Glutamatergic neuron (in vitro differentiated cells): Measurements from ENCODE around the gene ATP5MG. TPM values are rescaled to one million over a fixed set of nuclear protein-coding genes. Genes with fewer than 3 reads are reported as not detected.
A peak's percentile ranks its signal among the peaks of the same experiment; 100 is the strongest.

Experiments
- DNase-seq: peaks from one replicate; pipeline ENCODE4 v3.0.0; 2022
- H3K27ac Mint-ChIP-seq: one replicate; pipeline ENCODE4 v1.8.0; 2020; ENCODE audit warnings: mild to moderate bottlenecking, mixed read lengths, inconsistent platforms; ENCODE audit not compliant: unreplicated experiment
- H3K27me3 Mint-ChIP-seq: one replicate; pipeline ENCODE4 v1.8.0; 2020; ENCODE audit warnings: mild to moderate bottlenecking, moderate library complexity, mixed read lengths, inconsistent platforms; ENCODE audit not compliant: unreplicated experiment
- H3K36me3 Mint-ChIP-seq: one replicate; pipeline ENCODE4 v1.8.0; 2020; ENCODE audit warnings: mild to moderate bottlenecking, mixed read lengths, inconsistent platforms; ENCODE audit not compliant: unreplicated experiment
- H3K4me1 Mint-ChIP-seq: one replicate; pipeline ENCODE4 v1.8.0; 2020; ENCODE audit warnings: mild to moderate bottlenecking, low read depth, mixed read lengths, inconsistent platforms; ENCODE audit not compliant: unreplicated experiment
- H3K4me3 Mint-ChIP-seq: one replicate; pipeline ENCODE4 v1.8.0; 2020; ENCODE audit warnings: mild to moderate bottlenecking, mixed read lengths, inconsistent platforms; ENCODE audit not compliant: unreplicated experiment
- H3K9me3 Mint-ChIP-seq: one replicate; pipeline ENCODE4 v1.8.0; 2020; ENCODE audit warnings: mild to moderate bottlenecking, moderate library complexity, mixed read lengths, inconsistent platforms; ENCODE audit not compliant: unreplicated experiment
- CTCF ChIP-seq: fragments of 200-600 bp; sonication (generic); IDR thresholded peaks from one replicate; pipeline ENCODE4 v1.5.0; 2021; ENCODE audit not compliant: partially characterized antibody, unreplicated experiment
- total RNA-seq: library from RNA; stranded (reverse); fragmentation: NEBNext Ultra II Directional; extraction: Animal tissue kit (Norgen Biotek cat#: 25700); gene quantifications from one replicate; pipeline ENCODE4 v1.2.1, GENCODE V29; 2021; ENCODE audit not compliant: unreplicated experiment

ATP5MG gene
- total RNA-seq, 1 donor from 2014 or later: 140 TPM

- H3K27me3 Mint-ChIP-seq: peaks cover 13% of the 10 kb centered on the region
- H3K36me3 Mint-ChIP-seq: no peaks in the 10 kb centered on the region
- peaks cover 25% of the 10 kb centered on the region for H3K4me1 Mint-ChIP-seq
- peak overlapping the region; percentile 95 for H3K27ac Mint-ChIP-seq
- peaks cover 6% of the 10 kb centered on the region for H3K9me3 Mint-ChIP-seq
- no peak for DNase-seq
- H3K4me3 Mint-ChIP-seq: peak overlapping the region; percentile 95
- TF ChIP-seq CTCF: no peak
Measured at GRCh38 chr11:118436639-118437207, 35.3 kb downstream of the ATP5MG start.

- no peak for TF ChIP-seq CTCF
- Mint-ChIP-seq H3K4me3 (peak overlapping the region; percentile 95), H3K9me3 (peaks cover 6% of the 10 kb centered on the region), H3K27me3 (peaks cover 13% of the 10 kb centered on the region), H3K4me1 (peaks cover 32% of the 10 kb centered on the region), H3K27ac (peak overlapping the region; percentile 95), H3K36me3 (no peaks in the 10 kb centered on the region)
- DNase-seq: peak; percentile 74
Measured at GRCh38 chr11:118437208-118438125, 36.1 kb downstream of the ATP5MG start.

GRCh38 chr11:118438314-118438931, 37.0 kb downstream of the ATP5MG start:
- Mint-ChIP-seq H3K27me3 (peaks cover 13% of the 10 kb centered on the region), H3K27ac (peak overlapping the region; percentile 95), H3K36me3 (no peaks in the 10 kb centered on the region), H3K4me3 (peak overlapping the region; percentile 95), H3K9me3 (peaks cover 6% of the 10 kb centered on the region), H3K4me1 (peaks cover 40% of the 10 kb centered on the region)
- peak; percentile 41 for DNase-seq
- no peak for TF ChIP-seq CTCF

DNA sequence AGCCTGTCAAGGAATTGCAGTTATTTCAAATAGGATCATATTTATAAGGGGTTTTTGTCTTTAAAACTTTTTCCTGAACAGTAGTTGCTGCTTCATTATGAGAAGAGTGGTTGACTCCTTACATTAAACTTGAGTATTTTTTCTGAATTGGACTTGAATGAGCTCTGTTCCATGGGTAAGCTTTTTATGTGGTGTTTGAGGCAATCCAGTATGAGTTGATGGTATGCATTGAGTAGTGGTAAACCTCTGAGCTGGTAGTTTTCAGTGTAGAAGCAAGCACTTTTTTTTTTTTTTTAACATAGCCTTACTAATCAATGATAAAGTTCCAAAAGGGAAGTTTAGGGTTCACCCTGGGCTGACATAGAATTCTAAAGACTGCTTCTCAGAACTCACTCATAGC, 38.2 kb downstream of the ATP5MG start:
- H3K27me3 Mint-ChIP-seq: peaks cover 9% of the 10 kb centered on the region
- no peak for TF ChIP-seq CTCF
- peaks cover 6% of the 10 kb centered on the region for H3K9me3 Mint-ChIP-seq
- H3K4me3 Mint-ChIP-seq: peak overlapping the region; percentile 95
- H3K4me1 Mint-ChIP-seq: peaks cover 40% of the 10 kb centered on the region
- H3K36me3 Mint-ChIP-seq: no peaks in the 10 kb centered on the region
- no peak overlapping the region for H3K27ac Mint-ChIP-seq
- DNase-seq: no peak
